Esophagus squamous epithelium (tissue), 4 donors: ENCODE data around the gene CT47A1.

Source experiments
- POLR2A ChIP-seq, 4 donors: fragments of 450-650 bp; IDR thresholded peaks; one replicate each; pipeline ENCODE4 v1.6.1; 2017; ENCODE audit warnings: antibody characterized with exemption in 4 of 4, mild to moderate bottlenecking in 4 of 4, moderate library complexity in 3 of 4
- TF ChIP-seq, protein P1 (sequence below), 6 experiments: fragments of 450-650 bp in 4 of 6; fragments of 200-600 bp in 2 of 6; sonication (generic) in 2 of 6; IDR thresholded peaks; one replicate each; pipeline ENCODE4 v1.5.1; 2016 to 2019; ENCODE audit warnings: antibody characterized with exemption in 6 of 6, mild to moderate bottlenecking in 4 of 6, moderate library complexity in 4 of 6

DNA sequence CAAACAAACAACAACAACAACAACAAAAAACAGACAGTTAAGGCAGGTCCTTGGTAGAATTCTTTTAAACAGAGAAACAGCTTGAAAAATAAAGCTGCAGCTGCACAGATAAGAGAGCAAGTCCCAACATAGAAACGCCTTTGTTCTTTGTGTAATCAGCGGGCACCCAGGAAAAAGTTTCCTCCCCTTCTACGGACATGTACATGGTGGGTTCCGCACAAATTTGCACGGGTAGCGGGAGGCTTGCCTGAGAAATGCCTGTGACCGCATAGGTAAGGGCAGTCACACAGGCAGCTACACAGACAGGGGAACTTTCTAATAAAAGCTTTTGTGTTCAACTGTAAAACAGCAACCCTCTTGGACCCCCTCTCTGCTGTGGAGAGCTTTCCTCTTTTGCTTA is 25.7 kb upstream of the CT47A1 start:
- TF ChIP-seq POLR2A (IDR thresholded peaks at IDR 0.05): no peak
- TF ChIP-seq, protein P1, sequence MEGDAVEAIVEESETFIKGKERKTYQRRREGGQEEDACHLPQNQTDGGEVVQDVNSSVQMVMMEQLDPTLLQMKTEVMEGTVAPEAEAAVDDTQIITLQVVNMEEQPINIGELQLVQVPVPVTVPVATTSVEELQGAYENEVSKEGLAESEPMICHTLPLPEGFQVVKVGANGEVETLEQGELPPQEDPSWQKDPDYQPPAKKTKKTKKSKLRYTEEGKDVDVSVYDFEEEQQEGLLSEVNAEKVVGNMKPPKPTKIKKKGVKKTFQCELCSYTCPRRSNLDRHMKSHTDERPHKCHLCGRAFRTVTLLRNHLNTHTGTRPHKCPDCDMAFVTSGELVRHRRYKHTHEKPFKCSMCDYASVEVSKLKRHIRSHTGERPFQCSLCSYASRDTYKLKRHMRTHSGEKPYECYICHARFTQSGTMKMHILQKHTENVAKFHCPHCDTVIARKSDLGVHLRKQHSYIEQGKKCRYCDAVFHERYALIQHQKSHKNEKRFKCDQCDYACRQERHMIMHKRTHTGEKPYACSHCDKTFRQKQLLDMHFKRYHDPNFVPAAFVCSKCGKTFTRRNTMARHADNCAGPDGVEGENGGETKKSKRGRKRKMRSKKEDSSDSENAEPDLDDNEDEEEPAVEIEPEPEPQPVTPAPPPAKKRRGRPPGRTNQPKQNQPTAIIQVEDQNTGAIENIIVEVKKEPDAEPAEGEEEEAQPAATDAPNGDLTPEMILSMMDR (IDR thresholded peaks at IDR 0.05): no peak
